Measurements from ENCODE around the gene SDHAF1.
"Not testable (repeated sequence)": the region's sequence is repeated elsewhere in the genome, so short reads cannot be mapped to it uniquely, and the experiment has no call there.

Gene SDHAF1

DNA sequence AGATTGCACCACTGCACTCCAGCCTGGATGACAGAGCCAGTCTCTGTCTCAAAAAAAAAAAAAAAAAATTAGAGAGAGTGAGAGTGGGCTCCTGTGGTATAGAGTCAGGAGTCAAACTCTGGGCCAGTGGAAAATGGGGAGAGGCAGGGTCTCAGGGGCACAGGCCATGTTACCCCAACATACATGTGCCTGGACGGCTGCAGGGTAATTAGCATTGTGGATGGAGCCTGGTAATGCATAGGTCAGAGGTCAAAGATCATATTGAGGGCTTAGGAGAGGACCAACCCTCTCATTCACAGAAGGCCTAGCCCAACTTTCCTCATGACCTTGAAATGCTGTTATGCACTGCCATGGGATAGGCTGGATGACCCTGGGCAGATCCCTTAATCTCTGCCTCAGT is 30.6 kb downstream of the SDHAF1 start:
- no peak for DNase-seq

DNA sequence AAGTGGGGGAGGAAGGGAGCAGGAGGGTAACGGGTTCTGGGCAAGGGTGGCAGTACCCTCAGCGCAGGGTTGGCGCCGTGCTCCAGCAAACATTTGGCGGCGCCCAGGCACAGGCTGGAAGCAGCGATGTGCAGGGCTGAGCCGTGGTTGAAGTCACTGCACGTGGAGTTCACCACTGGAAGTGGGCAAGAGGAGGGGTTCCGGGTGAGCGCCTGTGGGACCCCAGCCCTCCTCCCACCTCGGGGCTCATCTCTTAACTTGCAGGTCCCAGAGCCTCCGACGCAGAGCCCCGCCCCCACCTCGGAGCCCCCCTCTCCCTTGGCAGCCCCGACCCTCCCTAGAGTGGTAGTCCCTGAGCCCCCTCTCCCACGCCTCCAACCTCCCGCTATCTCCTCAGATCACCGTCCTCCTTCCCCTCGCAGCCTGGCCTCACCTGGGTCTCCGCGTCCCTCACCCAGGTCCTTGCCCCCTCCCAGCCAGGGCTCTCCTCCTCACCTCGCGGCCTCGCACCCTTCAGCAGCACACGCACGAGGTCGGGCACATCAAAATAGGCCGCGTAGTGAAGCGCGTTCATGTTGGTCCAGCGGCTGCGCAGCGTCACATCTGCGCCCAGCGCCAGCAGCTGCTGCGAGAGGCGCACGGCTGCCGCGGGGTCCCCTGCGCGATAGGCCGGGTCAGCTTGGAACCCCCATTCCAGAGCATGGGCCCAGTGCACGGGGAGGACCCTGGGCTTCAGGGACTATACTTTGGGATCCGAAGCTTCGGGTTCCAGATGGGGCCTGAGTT is 31.3 kb downstream of the SDHAF1 start:
- no peak for DNase-seq

DNA sequence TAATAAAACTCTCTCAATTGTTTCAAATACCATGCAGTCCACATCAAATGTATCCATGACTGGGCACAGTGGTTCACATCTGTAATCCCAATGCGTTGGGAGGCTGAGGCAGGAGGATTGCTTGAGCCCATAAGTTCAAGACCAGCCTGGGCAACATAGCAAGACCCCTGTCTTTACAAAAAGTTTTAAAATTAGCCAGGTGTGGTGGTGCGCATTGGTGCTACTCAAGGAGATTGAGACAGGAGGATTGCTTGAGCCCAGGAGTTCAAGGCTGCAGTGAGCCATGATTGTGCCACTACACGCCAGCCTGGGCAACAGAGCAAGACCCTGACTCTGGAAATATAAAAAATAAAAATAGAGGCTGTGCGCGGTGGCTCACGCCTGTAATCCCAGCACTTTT is 32.7 kb downstream of the SDHAF1 start:
- no peak for DNase-seq

DNA sequence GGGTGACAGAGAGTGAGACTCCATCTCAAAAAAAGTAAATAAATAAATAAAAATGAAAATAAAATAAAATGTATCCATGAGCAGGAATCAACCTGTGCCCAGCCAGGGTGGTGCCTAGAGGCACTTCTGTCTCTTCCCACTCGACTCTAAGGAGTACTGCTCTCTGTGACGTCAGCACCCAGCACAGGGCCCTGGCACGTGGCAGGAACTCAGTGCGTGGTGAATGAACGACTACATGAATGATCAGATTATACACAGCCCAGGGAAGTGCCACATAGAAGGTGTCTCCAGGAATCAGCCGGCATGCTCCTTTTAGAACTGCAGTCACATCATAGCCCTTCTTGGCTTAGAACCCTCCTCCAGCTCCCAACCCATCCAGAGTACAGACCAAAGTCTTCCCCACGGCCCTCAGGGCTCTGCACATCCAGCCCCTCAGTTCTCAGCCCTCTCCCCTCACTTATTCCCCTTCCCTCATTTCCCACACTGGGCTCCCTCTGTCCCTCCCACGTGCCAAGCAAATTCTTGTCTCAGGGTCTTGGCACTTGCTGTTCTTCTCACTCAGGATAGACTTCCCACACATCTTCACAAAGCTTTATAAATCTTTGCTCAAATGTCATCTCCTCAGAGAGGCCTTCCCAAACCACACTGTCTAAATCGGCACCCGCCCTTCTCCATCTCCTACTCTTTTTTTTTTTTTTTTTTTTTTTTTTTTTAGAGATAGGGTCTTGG is 33.5 kb downstream of the SDHAF1 start:
- DNase-seq: no peak

DNA sequence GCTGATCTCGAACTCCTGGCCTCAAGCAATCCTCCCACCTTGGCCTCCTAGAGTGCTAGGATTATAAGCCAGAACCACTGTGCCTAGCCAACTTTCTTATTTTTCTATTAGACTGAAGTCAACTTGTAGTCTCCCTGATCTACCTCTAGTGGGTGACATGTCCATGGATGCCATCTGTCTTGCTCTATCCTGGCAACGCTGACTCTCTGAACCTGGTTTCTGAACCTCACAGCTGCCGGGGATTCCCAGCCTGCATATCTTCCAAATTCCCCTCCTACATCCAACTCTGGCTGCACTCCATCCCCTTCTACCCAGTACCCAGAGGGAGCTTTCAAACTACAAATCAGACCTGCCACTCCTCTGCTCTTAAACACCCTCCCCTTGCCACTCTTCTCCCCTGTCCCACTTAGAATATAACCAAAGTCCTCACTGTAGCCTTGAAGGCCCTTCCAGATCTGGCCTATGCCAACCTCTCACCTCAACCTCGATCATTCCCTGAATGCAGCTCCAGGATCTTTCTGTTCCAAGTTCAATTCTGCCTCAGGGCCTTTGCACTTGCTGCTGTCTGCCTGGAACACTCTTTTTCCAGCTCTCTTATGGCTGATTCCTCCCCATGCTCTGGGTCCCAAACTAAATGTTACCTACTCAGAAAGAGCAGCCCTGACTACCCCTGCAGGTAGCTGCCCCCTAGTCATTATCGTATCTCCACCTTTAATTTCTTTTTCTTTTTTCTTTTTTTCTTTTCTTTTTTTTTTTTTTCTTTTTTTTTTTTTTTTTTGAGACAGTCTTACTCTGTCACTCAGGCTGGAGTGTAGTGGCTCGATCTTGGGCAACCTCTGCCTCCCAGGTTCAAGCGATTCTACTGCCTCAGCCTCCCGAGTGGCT is 35.5 kb downstream of the SDHAF1 start:
- peak; percentile 69 for DNase-seq

DNA sequence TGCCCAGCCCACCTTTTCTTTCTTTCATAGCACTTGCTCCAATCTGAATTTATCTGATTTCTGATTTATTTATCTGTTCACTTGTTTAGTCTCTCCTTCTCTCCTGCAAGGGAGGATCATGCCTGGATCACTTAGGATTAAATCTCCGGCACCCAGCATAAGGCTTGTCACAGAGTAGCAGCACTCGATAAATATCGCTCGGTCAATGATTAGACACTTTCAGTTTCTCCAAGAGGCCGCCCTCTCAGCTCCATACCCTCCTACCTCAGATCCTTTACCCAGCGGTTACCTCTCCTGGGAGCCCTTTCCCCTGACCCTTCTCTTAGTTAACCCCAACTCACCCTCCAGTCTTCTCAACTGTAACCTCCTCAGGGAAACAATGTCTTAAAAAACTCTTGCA is 36.3 kb downstream of the SDHAF1 start:
- DNase-seq: no peak

DNA sequence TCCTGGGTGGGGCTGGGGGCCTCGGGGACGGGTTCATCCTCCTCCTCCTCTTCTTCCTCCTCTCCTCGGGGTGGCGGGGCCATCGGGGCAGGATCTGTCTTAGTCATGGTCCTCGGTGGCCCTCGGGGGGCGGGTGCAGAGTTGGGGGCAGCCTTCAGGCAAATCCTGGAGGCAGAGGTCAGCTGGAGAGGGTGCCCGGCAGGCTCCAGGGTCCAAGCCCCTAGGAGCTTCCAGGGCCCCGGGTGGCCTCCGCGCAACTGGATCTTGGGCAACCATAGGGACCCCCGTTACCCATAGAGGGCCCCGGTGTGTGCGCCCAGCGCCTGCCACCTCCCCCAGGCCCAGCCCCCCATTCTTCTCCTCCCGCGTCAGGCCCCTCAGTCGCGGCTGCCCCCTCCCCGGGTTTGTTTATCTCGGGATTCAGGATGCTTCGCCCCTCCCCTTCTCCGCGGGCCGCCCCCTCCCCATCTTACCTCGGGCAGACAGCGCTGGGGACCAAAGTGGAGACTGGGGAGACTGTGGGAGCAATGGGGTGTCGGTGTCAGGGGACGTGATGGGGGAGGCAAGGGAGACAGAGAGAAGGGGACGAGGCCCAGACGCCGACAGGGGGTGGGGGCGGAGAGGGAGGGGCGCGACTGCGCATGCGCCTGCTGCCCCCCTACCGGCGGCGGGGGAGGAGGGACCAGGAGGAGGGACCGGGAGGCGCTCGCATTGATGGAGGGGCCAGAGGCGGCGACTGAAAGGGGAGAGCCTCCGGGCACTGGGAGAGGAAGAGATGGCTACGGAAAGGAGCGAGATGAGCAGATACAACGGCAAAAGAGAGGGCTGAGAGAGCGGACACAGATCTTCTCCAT is 37.5 kb downstream of the SDHAF1 start, which contains the start of gene CLIP3:
TSS of gene CLIP3 (minus strand) at position 623 of the 854 bp plus-strand sequence. CDS start at position 107, 516 bp downstream.
- peak; percentile 68 for DNase-seq

DNA sequence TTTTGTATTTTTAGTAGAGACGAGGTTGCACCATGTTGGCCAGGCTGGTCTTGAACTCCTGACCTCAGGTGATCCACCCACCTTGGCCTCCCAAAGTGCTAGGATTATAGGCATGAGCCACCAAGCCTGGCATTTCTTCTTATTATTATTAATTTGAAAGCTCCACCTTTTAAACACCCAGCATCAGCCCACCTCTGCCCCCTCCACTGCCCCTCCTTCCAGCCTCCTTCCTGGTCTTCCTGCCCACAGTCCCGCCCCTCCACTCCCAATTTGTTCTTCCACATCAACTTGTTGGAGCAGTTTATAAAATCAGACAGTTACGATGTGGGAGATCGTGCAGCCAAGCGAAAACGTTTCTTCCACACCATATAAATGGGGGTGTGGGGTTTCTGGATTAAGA is 45.5 kb downstream of the SDHAF1 start:
- no peak for DNase-seq

DNA sequence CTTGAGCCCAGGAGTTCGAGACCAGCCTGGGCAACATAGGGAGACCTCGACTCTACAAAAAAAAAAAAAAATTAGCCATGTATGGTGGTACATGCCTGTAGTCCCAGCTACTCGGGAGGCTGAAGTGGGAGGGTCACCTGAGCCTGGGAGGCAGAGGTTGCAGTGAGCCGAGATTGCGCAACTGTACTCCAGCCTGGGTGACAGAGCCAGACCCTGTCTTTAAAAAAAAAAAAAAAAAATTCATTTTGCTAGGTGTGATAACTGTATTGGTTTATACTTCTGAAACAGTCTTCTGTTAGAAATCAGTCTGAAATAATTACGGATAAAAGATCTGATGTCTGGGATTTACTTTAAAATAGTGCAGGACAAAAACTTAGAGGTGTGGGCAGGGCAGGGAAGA is 46.1 kb downstream of the SDHAF1 start:
- not testable (repeated sequence) for DNase-seq

DNA sequence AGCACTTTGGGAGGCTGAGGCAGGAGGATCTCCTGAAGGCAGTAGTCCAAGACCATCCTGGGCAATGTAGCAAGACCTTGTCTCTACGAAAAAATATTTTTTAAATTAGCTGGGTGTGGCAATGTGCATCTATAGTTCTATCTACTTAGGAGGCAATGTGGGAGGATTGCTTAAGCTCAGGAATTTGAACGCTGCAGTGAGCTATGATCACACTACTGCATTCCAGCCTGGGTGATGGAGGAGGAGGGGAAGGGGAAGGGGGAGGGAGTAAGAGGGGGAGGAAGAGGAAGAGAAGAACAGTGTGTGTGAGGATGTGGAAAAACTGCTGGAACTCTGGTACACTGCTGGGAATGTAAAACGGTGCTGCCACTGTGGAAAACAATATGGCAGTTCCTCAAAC is 46.8 kb downstream of the SDHAF1 start:
- DNase-seq: no peak

DNA sequence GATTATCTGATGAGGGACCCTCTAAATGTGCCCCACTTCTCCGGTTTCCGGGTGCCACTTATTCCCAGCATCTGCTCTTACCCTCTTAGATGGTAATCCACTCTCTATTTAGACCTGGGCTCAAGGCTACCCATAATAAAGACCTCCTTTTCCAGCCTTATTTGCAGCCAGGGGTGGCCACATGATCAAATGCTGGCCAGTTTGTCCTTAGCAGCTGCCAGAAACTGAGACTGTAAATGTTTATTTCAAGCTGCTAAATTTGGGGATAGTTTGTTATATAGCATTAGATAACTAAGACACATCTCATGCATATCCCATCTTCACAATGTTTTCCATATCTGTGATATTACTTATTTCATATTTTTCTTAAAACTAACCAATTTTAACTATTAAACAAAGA is 49.0 kb downstream of the SDHAF1 start:
- no peak for DNase-seq
